Stimulated activated CD8-positive, alpha-beta memory T cell treated with anti-CD3 and anti-CD28 coated beads, Interleukin-4, amount 100 ng/mL, for 1 hour (primary cell): Measurements from ENCODE around the gene OR10H2.
"Not testable (repeated sequence)": the region's sequence is repeated elsewhere in the genome, so short reads cannot be mapped to it uniquely, and the experiment has no call there.

Experiments used
- DNase-seq, 2 donors: peaks; one replicate each; pipeline ENCODE4 v3.0.0-alpha.2; 2020; ENCODE audit warnings: low read depth in 2 of 2, low spot score in 1 of 2

Gene OR10H2

GRCh38 chr19:15759962-15760565, 32.2 kb downstream of the OR10H2 start:
- DNase-seq: no peak

GRCh38 chr19:15769586-15769985, 41.8 kb downstream of the OR10H2 start:
- no peak for DNase-seq

GRCh38 chr19:15774159-15774558, 46.3 kb downstream of the OR10H2 start:
- not testable (repeated sequence) for DNase-seq

GRCh38 chr19:15775249-15775648, 47.4 kb downstream of the OR10H2 start:
- no peak for DNase-seq

GRCh38 chr19:15776264-15776663, 48.4 kb downstream of the OR10H2 start:
- DNase-seq: no peak

- no peak for DNase-seq
Observed at GRCh38 chr19:15776991-15777970, 49.5 kb downstream of the OR10H2 start.
